Fibroblast of lung (primary cell): ENCODE results near the gene KMT2B.

Experiments used
- CTCF ChIP-seq, 2 donors: IDR thresholded peaks in 1 of 2; conservative IDR thresholded peaks in 1 of 2; 1 replicate in 1 of 2; 2 replicates in 1 of 2; pipeline ENCODE4 v1.5.1; 2011 to 2012; ENCODE audit warnings: low read length in 2 of 2, control low read depth in 1 of 2, inconsistent platforms in 1 of 2, low read depth in 1 of 2, mild to moderate bottlenecking in 1 of 2
- EZH2 ChIP-seq: IDR thresholded peaks from 2 replicates; pipeline ENCODE4 v1.5.1; 2012; ENCODE audit warnings: low read length, control low read depth, mild to moderate bottlenecking; ENCODE audit errors: missing control alignments

GRCh38 chr19:35731779-35732405 is 14.1 kb downstream of the KMT2B start:
- no peak for TF ChIP-seq CTCF (conservative IDR thresholded peaks at IDR 0.05 in 1 of 2, IDR thresholded peaks at IDR 0.05 in 1 of 2; ENCODE audit: low read depth in 1 of 2, low read length in 2 of 2)
- no peak for TF ChIP-seq EZH2
